ENCODE results near the gene MAP3K7CL.

The MAP3K7CL gene

GRCh38 chr21:29205988-29206387, 75.5 kb downstream of the MAP3K7CL start:
- H3K4me3 ChIP-seq (ENCODE audit: insufficient read length, low read depth), result no peak overlapping the region
- no peaks in the 10 kb centered on the region for H3K36me3 ChIP-seq (ENCODE audit: insufficient read depth, insufficient read length, low read length)
- no peak for DNase-seq (ENCODE audit: low read depth, low spot score)
- TF ChIP-seq YY1 (IDR thresholded peaks at IDR 0.05; ENCODE audit: insufficient read depth, insufficient read length) (no peak), SUZ12 (IDR thresholded peaks at IDR 0.05; ENCODE audit: extremely low read depth, insufficient read depth, insufficient read length) (no peak), ZNF274 (IDR thresholded peaks at IDR 0.05; ENCODE audit: low read depth, low read length) (no peak)
- no peaks in the 10 kb centered on the region for H3K4me1 ChIP-seq (ENCODE audit: insufficient read depth, insufficient read length)
- peaks cover 15% of the 10 kb centered on the region for H3K9me3 ChIP-seq (ENCODE audit: insufficient read depth, low read length)
- no peaks in the 10 kb centered on the region for H3K27me3 ChIP-seq (ENCODE audit: insufficient read depth, insufficient read length)
- no peak overlapping the region for H3K9ac ChIP-seq (ENCODE audit: insufficient read length, low read depth)

GRCh38 chr21:29206445-29206844, 76.0 kb downstream of the MAP3K7CL start:
- no peak overlapping the region for H3K4me3 ChIP-seq (ENCODE audit: insufficient read length, low read depth)
- H3K27me3 ChIP-seq (ENCODE audit: insufficient read depth, insufficient read length), result no peaks in the 10 kb centered on the region
- no peak for DNase-seq (ENCODE audit: low read depth, low spot score)
- no peak overlapping the region for H3K9ac ChIP-seq (ENCODE audit: insufficient read length, low read depth)
- no peaks in the 10 kb centered on the region for H3K36me3 ChIP-seq (ENCODE audit: insufficient read depth, insufficient read length, low read length)
- TF ChIP-seq ZNF274 (IDR thresholded peaks at IDR 0.05; ENCODE audit: low read depth, low read length) (no peak), YY1 (IDR thresholded peaks at IDR 0.05; ENCODE audit: insufficient read depth, insufficient read length) (no peak), SUZ12 (IDR thresholded peaks at IDR 0.05; ENCODE audit: extremely low read depth, insufficient read depth, insufficient read length) (no peak)
- no peaks in the 10 kb centered on the region for H3K4me1 ChIP-seq (ENCODE audit: insufficient read depth, insufficient read length)
- H3K9me3 ChIP-seq (ENCODE audit: insufficient read depth, low read length), result peaks cover 10% of the 10 kb centered on the region

GRCh38 chr21:29207201-29207600, 76.8 kb downstream of the MAP3K7CL start:
- H3K27me3 ChIP-seq (ENCODE audit: insufficient read depth, insufficient read length), result no peaks in the 10 kb centered on the region
- H3K4me3 ChIP-seq (ENCODE audit: insufficient read length, low read depth), result no peak overlapping the region
- no peak for DNase-seq (ENCODE audit: low read depth, low spot score)
- H3K4me1 ChIP-seq (ENCODE audit: insufficient read depth, insufficient read length), result no peaks in the 10 kb centered on the region
- no peak overlapping the region for H3K9ac ChIP-seq (ENCODE audit: insufficient read length, low read depth)
- TF ChIP-seq ZNF274 (IDR thresholded peaks at IDR 0.05; ENCODE audit: low read depth, low read length), result no peak
- no peak for TF ChIP-seq YY1 (IDR thresholded peaks at IDR 0.05; ENCODE audit: insufficient read depth, insufficient read length)
- TF ChIP-seq SUZ12 (IDR thresholded peaks at IDR 0.05; ENCODE audit: extremely low read depth, insufficient read depth, insufficient read length), result no peak
- no peaks in the 10 kb centered on the region for H3K36me3 ChIP-seq (ENCODE audit: insufficient read depth, insufficient read length, low read length)
- H3K9me3 ChIP-seq (ENCODE audit: insufficient read depth, low read length), result peaks cover 2% of the 10 kb centered on the region; the same call in 1 of the 2 replicates

GRCh38 chr21:29208044-29208681, 77.7 kb downstream of the MAP3K7CL start:
- H3K36me3 ChIP-seq (ENCODE audit: insufficient read depth, insufficient read length, low read length), result no peaks in the 10 kb centered on the region
- H3K9ac ChIP-seq (ENCODE audit: insufficient read length, low read depth), result no peak overlapping the region
- H3K27me3 ChIP-seq (ENCODE audit: insufficient read depth, insufficient read length), result no peaks in the 10 kb centered on the region
- no peaks in the 10 kb centered on the region for H3K9me3 ChIP-seq (ENCODE audit: insufficient read depth, low read length)
- H3K4me1 ChIP-seq (ENCODE audit: insufficient read depth, insufficient read length), result no peaks in the 10 kb centered on the region
- TF ChIP-seq SUZ12 (IDR thresholded peaks at IDR 0.05; ENCODE audit: extremely low read depth, insufficient read depth, insufficient read length) (no peak), ZNF274 (IDR thresholded peaks at IDR 0.05; ENCODE audit: low read depth, low read length) (no peak), YY1 (IDR thresholded peaks at IDR 0.05; ENCODE audit: insufficient read depth, insufficient read length) (no peak)
- DNase-seq (ENCODE audit: low read depth, low spot score), result no peak
- H3K4me3 ChIP-seq (ENCODE audit: insufficient read length, low read depth), result no peak overlapping the region

GRCh38 chr21:29208682-29209059, 78.2 kb downstream of the MAP3K7CL start:
- Histone ChIP-seq H3K36me3 (ENCODE audit: insufficient read depth, insufficient read length, low read length) (no peaks in the 10 kb centered on the region), H3K27me3 (ENCODE audit: insufficient read depth, insufficient read length) (no peaks in the 10 kb centered on the region), H3K9me3 (ENCODE audit: insufficient read depth, low read length) (no peaks in the 10 kb centered on the region), H3K9ac (ENCODE audit: insufficient read length, low read depth) (no peak overlapping the region), H3K4me1 (ENCODE audit: insufficient read depth, insufficient read length) (no peaks in the 10 kb centered on the region), H3K4me3 (ENCODE audit: insufficient read length, low read depth) (no peak overlapping the region)
- TF ChIP-seq SUZ12 (IDR thresholded peaks at IDR 0.05; ENCODE audit: extremely low read depth, insufficient read depth, insufficient read length) (no peak), YY1 (IDR thresholded peaks at IDR 0.05; ENCODE audit: insufficient read depth, insufficient read length) (no peak)
- no peak for DNase-seq (ENCODE audit: low read depth, low spot score)

- no peak for TF ChIP-seq YY1 (IDR thresholded peaks at IDR 0.05; ENCODE audit: insufficient read depth, insufficient read length)
- TF ChIP-seq ZNF274 (IDR thresholded peaks at IDR 0.05; ENCODE audit: low read depth, low read length), result no peak
- no peak for TF ChIP-seq SUZ12 (IDR thresholded peaks at IDR 0.05; ENCODE audit: extremely low read depth, insufficient read depth, insufficient read length)
Measured at GRCh38 chr21:29209696-29210095, 79.3 kb downstream of the MAP3K7CL start.

GRCh38 chr21:29211205-29211604, 80.8 kb downstream of the MAP3K7CL start:
- Histone ChIP-seq H3K9ac (ENCODE audit: insufficient read length, low read depth) (no peak overlapping the region), H3K4me1 (ENCODE audit: insufficient read depth, insufficient read length) (no peaks in the 10 kb centered on the region), H3K4me3 (ENCODE audit: insufficient read length, low read depth) (no peak overlapping the region), H3K9me3 (ENCODE audit: insufficient read depth, low read length) (no peaks in the 10 kb centered on the region), H3K27me3 (ENCODE audit: insufficient read depth, insufficient read length) (no peaks in the 10 kb centered on the region), H3K36me3 (ENCODE audit: insufficient read depth, insufficient read length, low read length) (no peaks in the 10 kb centered on the region)
- DNase-seq (ENCODE audit: low read depth, low spot score), result no peak
- TF ChIP-seq SUZ12 (IDR thresholded peaks at IDR 0.05; ENCODE audit: extremely low read depth, insufficient read depth, insufficient read length) (no peak), ZNF274 (IDR thresholded peaks at IDR 0.05; ENCODE audit: low read depth, low read length) (no peak), YY1 (IDR thresholded peaks at IDR 0.05; ENCODE audit: insufficient read depth, insufficient read length) (no peak)

More at GRCh38 chr21:29209696-29210095, 79.3 kb downstream of the MAP3K7CL start:
- H3K36me3 ChIP-seq (ENCODE audit: insufficient read depth, insufficient read length, low read length), result no peaks in the 10 kb centered on the region
- DNase-seq (ENCODE audit: low read depth, low spot score), result no peak
- no peak overlapping the region for H3K4me3 ChIP-seq (ENCODE audit: insufficient read length, low read depth)
- no peaks in the 10 kb centered on the region for H3K4me1 ChIP-seq (ENCODE audit: insufficient read depth, insufficient read length)
- no peak overlapping the region for H3K9ac ChIP-seq (ENCODE audit: insufficient read length, low read depth)
- H3K27me3 ChIP-seq (ENCODE audit: insufficient read depth, insufficient read length), result no peaks in the 10 kb centered on the region
- no peaks in the 10 kb centered on the region for H3K9me3 ChIP-seq (ENCODE audit: insufficient read depth, low read length)

Data from NT2/D1 (cell line).